HL-60 (cell line): ENCODE data around the gene AKNA.

Source experiments
- GABPA ChIP-seq: IDR thresholded peaks from 2 replicates; pipeline ENCODE4 v1.6.1; 2012; ENCODE audit warnings: low read depth
- POLR2AphosphoS5 ChIP-seq: IDR thresholded peaks from 2 replicates; pipeline ENCODE4 v1.6.1; 2012; ENCODE audit warnings: low read depth
- TF ChIP-seq, protein P1 (sequence below): IDR thresholded peaks from one replicate; pipeline ENCODE4 v1.5.1; 2011; ENCODE audit warnings: low read length, control low read depth, inconsistent platforms; ENCODE audit not compliant: insufficient read depth

DNA sequence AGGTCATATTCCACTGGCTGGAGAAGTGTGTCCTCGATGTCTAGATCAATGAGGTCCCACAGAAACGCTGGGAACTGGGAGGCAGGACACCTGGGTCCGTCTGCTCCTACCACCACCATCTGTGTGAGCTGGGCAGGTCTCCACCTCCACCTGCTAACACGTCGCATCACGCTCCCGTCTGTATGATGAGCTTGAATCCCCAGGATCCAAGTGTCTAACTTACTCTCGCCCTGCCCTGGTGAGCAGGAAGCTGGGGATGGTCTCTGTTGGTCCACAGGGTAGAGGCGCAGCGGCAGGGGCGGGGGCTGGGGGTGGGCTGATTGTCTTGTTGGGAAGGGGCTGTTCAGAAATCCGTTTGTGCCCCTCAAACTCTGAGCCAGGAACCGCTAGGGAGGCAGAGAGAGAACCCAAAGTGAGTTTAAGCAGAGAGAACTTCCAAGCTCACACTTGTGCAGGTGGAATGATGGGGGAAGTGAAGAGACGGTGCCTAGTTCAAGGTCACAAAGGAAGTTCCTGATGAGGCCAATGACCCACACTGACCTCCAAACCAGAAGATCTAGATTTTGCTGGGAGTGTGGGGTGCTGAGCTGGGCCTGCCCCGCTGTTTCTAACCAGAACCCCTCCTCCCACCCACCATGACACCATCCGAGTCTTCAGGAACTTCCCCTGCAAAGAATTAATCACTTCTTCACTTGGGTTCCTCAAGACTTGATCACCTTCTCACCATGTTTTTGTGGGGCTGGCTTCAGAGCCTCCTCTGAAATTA is 37.0 kb downstream of the AKNA start:
- TF ChIP-seq, protein P1, sequence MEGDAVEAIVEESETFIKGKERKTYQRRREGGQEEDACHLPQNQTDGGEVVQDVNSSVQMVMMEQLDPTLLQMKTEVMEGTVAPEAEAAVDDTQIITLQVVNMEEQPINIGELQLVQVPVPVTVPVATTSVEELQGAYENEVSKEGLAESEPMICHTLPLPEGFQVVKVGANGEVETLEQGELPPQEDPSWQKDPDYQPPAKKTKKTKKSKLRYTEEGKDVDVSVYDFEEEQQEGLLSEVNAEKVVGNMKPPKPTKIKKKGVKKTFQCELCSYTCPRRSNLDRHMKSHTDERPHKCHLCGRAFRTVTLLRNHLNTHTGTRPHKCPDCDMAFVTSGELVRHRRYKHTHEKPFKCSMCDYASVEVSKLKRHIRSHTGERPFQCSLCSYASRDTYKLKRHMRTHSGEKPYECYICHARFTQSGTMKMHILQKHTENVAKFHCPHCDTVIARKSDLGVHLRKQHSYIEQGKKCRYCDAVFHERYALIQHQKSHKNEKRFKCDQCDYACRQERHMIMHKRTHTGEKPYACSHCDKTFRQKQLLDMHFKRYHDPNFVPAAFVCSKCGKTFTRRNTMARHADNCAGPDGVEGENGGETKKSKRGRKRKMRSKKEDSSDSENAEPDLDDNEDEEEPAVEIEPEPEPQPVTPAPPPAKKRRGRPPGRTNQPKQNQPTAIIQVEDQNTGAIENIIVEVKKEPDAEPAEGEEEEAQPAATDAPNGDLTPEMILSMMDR: no peak
- TF ChIP-seq POLR2AphosphoS5: no peak
- no peak for TF ChIP-seq GABPA
